SK-N-SH (cell line): Measurements from ENCODE around the gene VPS9D1. TPM values are rescaled to one million over a fixed set of nuclear protein-coding genes. Genes with fewer than 3 reads are reported as not detected.

Experiments used
- CTCF ChIA-PET: fragments of 300-600, 350-600 bp; formaldehyde crosslinking; extraction: SDS; loops from one replicate; lab custom pipeline; 2021; lab: Yijun Ruan, JAX
- POLR2A ChIA-PET: fragments of 350-600 bp; sonication (Branson Sonifier 250); formaldehyde crosslinking; extraction: SDS; loops from one replicate; lab custom pipeline; 2020; ENCODE audit warnings: antibody characterized with exemption, inconsistent platforms; lab: Yijun Ruan, JAX
- DNase-seq: peaks from one replicate; pipeline ENCODE4 v3.0.0; 2012
- H2AFZ ChIP-seq: fragments of 200-600 bp; sonication (generic); 2 replicates; pipeline ENCODE4 v1.8.1; 2016; ENCODE audit warnings: antibody characterized with exemption, mild to moderate bottlenecking, low read depth
- H3F3A ChIP-seq: fragments of 200-600 bp; sonication (generic); replicated peaks from 2 replicates; pipeline ENCODE3; 2016; ENCODE audit warnings: antibody characterized with exemption, mild to moderate bottlenecking; ENCODE audit not compliant: insufficient read depth
- H3K27ac ChIP-seq, 2 experiments: fragments of 200-500 bp in 1 of 2; fragments of 200-600 bp in 1 of 2; sonication (Bioruptor generic) in 1 of 2; sonication (generic), shearing (Covaris generic) in 1 of 2; 2 replicates each; pipeline versions ENCODE4 v1.5.1 to v1.6.1; 2014 to 2016; ENCODE audit warnings: low read depth in 2 of 2, inconsistent platforms in 1 of 2, low read length in 1 of 2, mild to moderate bottlenecking in 1 of 2, mixed read lengths in 1 of 2
- H3K27me3 ChIP-seq: fragments of 200-600 bp; sonication (generic), shearing (Covaris generic); 2 replicates; pipeline ENCODE4 v1.6.1; 2016; ENCODE audit warnings: mixed run types; ENCODE audit not compliant: insufficient read depth
- H3K36me3 ChIP-seq, 2 experiments: fragments of 200-500 bp in 1 of 2; fragments of 200-600 bp in 1 of 2; sonication (Bioruptor generic) in 1 of 2; sonication (generic) in 1 of 2; replicated peaks in 1 of 2; 2 replicates each; pipeline versions ENCODE3 to v1.5.1; 2014 to 2016; ENCODE audit warnings: low read length in 1 of 2, mild to moderate bottlenecking in 1 of 2; ENCODE audit not compliant: insufficient read depth in 2 of 2, control insufficient read depth in 1 of 2
- H3K4me1 ChIP-seq, 2 experiments: fragments of 200-500 bp in 1 of 2; fragments of 200-600 bp in 1 of 2; sonication (Bioruptor generic) in 1 of 2; sonication (generic), shearing (Covaris generic) in 1 of 2; 2 replicates each; pipeline versions ENCODE4 v1.5.1 to v1.6.1; 2014 to 2016; ENCODE audit warnings: low read depth in 1 of 2, low read length in 1 of 2, mixed run types in 1 of 2; ENCODE audit not compliant: insufficient read depth in 2 of 2, control insufficient read depth in 1 of 2
- H3K4me2 ChIP-seq: fragments of 200-600 bp; sonication (generic), shearing (Covaris generic); 2 replicates; pipeline ENCODE4 v1.6.1; 2017; ENCODE audit warnings: mixed run types
- H3K4me3 ChIP-seq, 2 experiments: fragments of 200-500 bp in 1 of 2; fragments of 200-600 bp in 1 of 2; sonication (Bioruptor generic) in 1 of 2; sonication (generic), shearing (Covaris generic) in 1 of 2; 2 replicates each; pipeline versions ENCODE4 v1.5.1 to v1.8.1; 2014 to 2016; ENCODE audit warnings: low read depth in 2 of 2, inconsistent platforms in 1 of 2, low read length in 1 of 2, mild to moderate bottlenecking in 1 of 2, mixed read lengths in 1 of 2, moderate library complexity in 1 of 2
- H3K79me2 ChIP-seq: fragments of 200-600 bp; sonication (generic); 2 replicates; pipeline ENCODE4 v1.8.1; 2017; ENCODE audit warnings: mild to moderate bottlenecking; ENCODE audit not compliant: insufficient read depth
- H3K9ac ChIP-seq: fragments of 200-600 bp; sonication (generic); 2 replicates; pipeline ENCODE4 v1.6.1; 2017; ENCODE audit warnings: mixed run types
- H3K9me2 ChIP-seq: fragments of 200-600 bp; sonication (generic); 2 replicates; pipeline ENCODE4 v1.6.1; 2017; ENCODE audit warnings: mixed run types
- H3K9me3 ChIP-seq: fragments of 200-600 bp; sonication (generic); 2 replicates; pipeline ENCODE4 v1.6.1; 2017; ENCODE audit warnings: mixed run types, mild to moderate bottlenecking, moderate library complexity
- H4K20me1 ChIP-seq: fragments of 200-600 bp; sonication (generic); 2 replicates; pipeline ENCODE4 v1.6.1; 2017; ENCODE audit warnings: mild to moderate bottlenecking, mixed run types; ENCODE audit not compliant: insufficient read depth
- EZH2phosphoT487 ChIP-seq: fragments of 200-600 bp; sonication (generic); IDR thresholded peaks from 2 replicates; pipeline ENCODE4 v1.6.1; 2017; ENCODE audit warnings: low read depth, mixed run types, mild to moderate bottlenecking, antibody characterized with exemption, moderate library complexity, borderline replicate concordance
- FOXJ3 ChIP-seq: sonication (generic); formaldehyde crosslinking; IDR thresholded peaks from 2 replicates; pipeline ENCODE4 v1.5.1; 2020; ENCODE audit warnings: mild to moderate bottlenecking, missing genetic modification reagents
- GABPA ChIP-seq: IDR thresholded peaks from 2 replicates; pipeline ENCODE4 v1.4.0; 2012; ENCODE audit warnings: low read depth, mild to moderate bottlenecking
- GATA2 ChIP-seq: sonication (generic); formaldehyde crosslinking; IDR thresholded peaks from 2 replicates; pipeline ENCODE4 v1.5.0; 2020; ENCODE audit warnings: mild to moderate bottlenecking, missing genetic modification reagents
- MAX ChIP-seq: IDR thresholded peaks from 2 replicates; pipeline ENCODE4 v1.4.0; 2012; ENCODE audit warnings: low read depth
- MXI1 ChIP-seq: IDR thresholded peaks from 2 replicates; pipeline ENCODE4 v1.6.1; 2012; ENCODE audit warnings: mild to moderate bottlenecking, low read depth, low read length, improper control_type of control experiment
- NFIC ChIP-seq: IDR thresholded peaks from 2 replicates; pipeline ENCODE4 v1.4.0; 2012; ENCODE audit warnings: borderline replicate concordance
- POLR2AphosphoS5 ChIP-seq: IDR thresholded peaks from 2 replicates; pipeline ENCODE4 v1.6.1; 2012; ENCODE audit warnings: low read depth, low read length
- RCOR1 ChIP-seq: fragments of 150-350 bp; IDR thresholded peaks from 2 replicates; pipeline ENCODE4 v1.6.1; 2017; ENCODE audit warnings: antibody characterized with exemption, low read length
- SIN3A ChIP-seq: IDR thresholded peaks from 2 replicates; pipeline ENCODE4 v1.6.1; 2012; ENCODE audit warnings: low read depth, mild to moderate bottlenecking, low read length, moderate library complexity, borderline replicate concordance
- SMC3 ChIP-seq: IDR thresholded peaks from 2 replicates; pipeline ENCODE4 v1.6.1; 2012; ENCODE audit warnings: low read depth, low read length, improper control_type of control experiment
- TAF1 ChIP-seq: IDR thresholded peaks from 2 replicates; pipeline ENCODE4 v1.6.1; 2012; ENCODE audit warnings: low read depth, mild to moderate bottlenecking, low read length, moderate library complexity, borderline replicate concordance
- TCF12 ChIP-seq: IDR thresholded peaks from 2 replicates; pipeline ENCODE4 v1.4.0; 2012
- TEAD4 ChIP-seq: IDR thresholded peaks from 2 replicates; pipeline ENCODE4 v1.4.0; 2012; ENCODE audit warnings: mild to moderate bottlenecking, borderline replicate concordance; ENCODE audit not compliant: insufficient read depth
- YY1 ChIP-seq: IDR thresholded peaks from 2 replicates; pipeline ENCODE4 v1.4.0; 2012; ENCODE audit warnings: low read depth, mild to moderate bottlenecking
- ZBTB33 ChIP-seq: IDR thresholded peaks from 2 replicates; pipeline ENCODE4 v1.4.0; 2012; ENCODE audit warnings: low read depth, borderline replicate concordance
- WGBS: methylation state at CpG from one replicate; pipeline ENCODE4 v1.1.6; 2017; ENCODE audit warnings: low lambda C conversion rate; 5-methylcytosine and 5-hydroxymethylcytosine counted together
- polyA plus RNA-seq, 3 experiments: library from polyadenylated mRNA; depleted of rRNA; stranded (reverse); fragments of >200 nt; gene quantifications; 2 replicates each; pipeline ENCODE4 v1.2.3, GENCODE V29; 2012
- TF ChIP-seq, protein P1 (sequence below): fragments of 150-350 bp; IDR thresholded peaks from 2 replicates; pipeline ENCODE4 v1.6.1; 2017; ENCODE audit warnings: antibody characterized with exemption, low read length, low read depth, borderline replicate concordance
- TF ChIP-seq, protein P2 (sequence below): IDR thresholded peaks from 2 replicates; pipeline ENCODE4; 2012
- TF ChIP-seq, protein P3 (sequence below): fragments of 200-600 bp; sonication (generic); IDR thresholded peaks from 2 replicates; pipeline ENCODE4 v1.6.1; 2017; ENCODE audit warnings: antibody characterized with exemption, mild to moderate bottlenecking, moderate library complexity

Gene VPS9D1
- polyA plus RNA-seq, 1 of the 3 experiments (the other 2 are of a cell fraction) = 10.1 TPM

DNA sequence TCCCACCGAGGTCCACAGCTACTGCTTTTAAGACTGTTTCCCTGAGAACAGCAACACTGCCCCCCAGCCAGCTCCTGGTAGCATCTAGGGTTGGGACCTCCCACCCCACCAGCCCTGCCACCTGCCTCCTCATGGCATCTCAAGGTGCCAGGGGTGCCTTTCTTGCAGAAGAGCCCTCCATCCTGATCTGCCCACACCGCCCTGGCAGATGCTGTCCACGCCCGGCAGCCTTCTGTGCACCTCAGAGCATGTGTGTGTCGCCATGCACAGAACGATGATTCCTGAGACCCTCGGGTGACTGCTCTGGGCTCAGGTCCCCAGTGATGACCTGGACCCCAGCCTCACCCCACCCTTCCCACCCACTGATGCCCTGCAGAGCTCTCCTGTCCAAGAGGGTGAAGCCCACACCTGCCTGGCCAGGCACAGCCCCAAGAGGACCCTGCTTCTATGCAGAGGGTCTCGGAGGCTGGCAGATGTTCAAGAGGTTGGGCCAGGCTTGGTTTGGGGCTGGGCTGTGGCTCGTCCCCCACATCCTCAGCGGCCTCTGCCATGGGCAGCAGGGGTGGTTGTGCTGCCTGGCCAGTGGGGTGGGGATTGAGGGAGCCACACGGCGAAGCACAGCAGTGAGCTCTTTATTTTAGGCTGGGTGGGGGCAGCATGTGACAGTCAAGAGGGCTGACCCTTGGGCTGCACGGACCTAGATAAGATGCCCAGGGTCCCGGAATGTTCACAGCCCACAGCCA lies 14.0 kb downstream of the VPS9D1 start (continued):
- TF ChIP-seq TCF12 (no peak), ZBTB33 (no peak), GABPA (no peak)
- TF ChIP-seq, all 33 proteins: peak for 0

DNA sequence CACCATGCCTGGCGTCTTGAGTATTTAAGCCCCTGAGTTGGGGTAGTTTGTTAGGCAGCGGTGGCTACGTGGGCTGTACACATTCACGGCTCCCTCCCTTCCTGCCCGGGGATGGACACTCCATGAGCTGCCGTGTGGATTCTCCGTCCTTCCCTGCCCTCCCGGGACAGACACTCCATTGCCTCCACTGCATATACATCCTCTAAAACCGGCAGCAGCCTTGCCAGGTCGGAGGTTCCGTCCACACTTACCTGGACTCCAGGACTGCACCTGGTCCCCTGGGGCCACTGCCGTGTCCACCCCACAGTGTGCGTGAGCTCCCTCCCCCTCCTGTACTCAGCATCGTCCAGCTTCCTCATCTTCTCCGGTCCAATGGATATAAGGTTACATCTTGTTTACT lies 15.7 kb downstream of the VPS9D1 start:
- H2AFZ ChIP-seq = no peak overlapping the region
- H3K4me3 ChIP-seq = no peak overlapping the region
- TF ChIP-seq GATA2 (no peak), RCOR1 (no peak), YY1 (no peak), TAF1 (no peak)
- POLR2A ChIA-PET = interaction anchor here (1.5 kb wide), 1 partner anchor 217 kb away, joined by 7 read pairs; no protein-coding TSS in a partner anchor
- peaks cover 6 to 12% of the 10 kb centered on the region in 2 experiments; a peak in 2 of 4 replicates for H3K4me1 ChIP-seq
- no peak overlapping the region for H3K4me2 ChIP-seq
- H3K9me3 ChIP-seq = no peaks in the 10 kb centered on the region
- no peak for DNase-seq
- 54% methylated on average over 12 of the region's 15 CpGs for WGBS
- CTCF ChIA-PET = interaction anchor here (1.0 to 2.3 kb wide), 6 partner anchors 19 to 218 kb away, joined by 3 to 22 read pairs (median 10); partner anchors contain the start of gene TUBB3
- no peak overlapping the region for H3K9ac ChIP-seq
- peaks cover 13% of the 10 kb centered on the region for H3F3A ChIP-seq
- H3K36me3 ChIP-seq = no peaks in the 10 kb centered on the region
- no peak overlapping the region for H3K27ac ChIP-seq
- H3K27me3 ChIP-seq = no peaks in the 10 kb centered on the region
- H3K79me2 ChIP-seq = no peaks in the 10 kb centered on the region
- no peaks in the 10 kb centered on the region for H3K9me2 ChIP-seq
- H4K20me1 ChIP-seq = peaks cover 4% of the 10 kb centered on the region; the same call in 1 of the 2 replicates

- Histone ChIP-seq H3K4me2 (no peak overlapping the region), H3K27me3 (no peaks in the 10 kb centered on the region), H3K9ac (no peak overlapping the region), H4K20me1 (peaks cover 8% of the 10 kb centered on the region), H3K79me2 (no peaks in the 10 kb centered on the region), H3K4me1 (peaks cover 9 to 16% of the 10 kb centered on the region in 2 experiments; a peak in 2 of 4 replicates), H3K4me3 (no peak overlapping the region), H3K9me2 (no peaks in the 10 kb centered on the region), H3K9me3 (no peaks in the 10 kb centered on the region), H3K27ac (no peak overlapping the region), H2AFZ (no peak overlapping the region), H3F3A (peaks cover 20% of the 10 kb centered on the region), H3K36me3 (peaks cover 0 to under 1% of the 10 kb centered on the region in 2 experiments)
- 87% methylated on average over 13 of the region's 13 CpGs for WGBS
- CTCF ChIA-PET = interaction anchor here (1.4 kb wide), 1 partner anchor 18 kb away, joined by 3 read pairs; the partner anchor contains the start of gene CDK10
- POLR2A ChIA-PET = no interaction called here
- DNase-seq = no peak
- TF ChIP-seq RCOR1 = no peak
- TF ChIP-seq, protein P1, sequence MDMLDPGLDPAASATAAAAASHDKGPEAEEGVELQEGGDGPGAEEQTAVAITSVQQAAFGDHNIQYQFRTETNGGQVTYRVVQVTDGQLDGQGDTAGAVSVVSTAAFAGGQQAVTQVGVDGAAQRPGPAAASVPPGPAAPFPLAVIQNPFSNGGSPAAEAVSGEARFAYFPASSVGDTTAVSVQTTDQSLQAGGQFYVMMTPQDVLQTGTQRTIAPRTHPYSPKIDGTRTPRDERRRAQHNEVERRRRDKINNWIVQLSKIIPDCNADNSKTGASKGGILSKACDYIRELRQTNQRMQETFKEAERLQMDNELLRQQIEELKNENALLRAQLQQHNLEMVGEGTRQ = no peak
- TF ChIP-seq, protein P2, sequence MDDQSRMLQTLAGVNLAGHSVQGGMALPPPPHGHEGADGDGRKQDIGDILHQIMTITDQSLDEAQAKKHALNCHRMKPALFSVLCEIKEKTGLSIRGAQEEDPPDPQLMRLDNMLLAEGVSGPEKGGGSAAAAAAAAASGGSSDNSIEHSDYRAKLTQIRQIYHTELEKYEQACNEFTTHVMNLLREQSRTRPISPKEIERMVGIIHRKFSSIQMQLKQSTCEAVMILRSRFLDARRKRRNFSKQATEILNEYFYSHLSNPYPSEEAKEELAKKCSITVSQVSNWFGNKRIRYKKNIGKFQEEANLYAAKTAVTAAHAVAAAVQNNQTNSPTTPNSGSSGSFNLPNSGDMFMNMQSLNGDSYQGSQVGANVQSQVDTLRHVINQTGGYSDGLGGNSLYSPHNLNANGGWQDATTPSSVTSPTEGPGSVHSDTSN = no peak
- no peak for TF ChIP-seq POLR2AphosphoS5
- no peak for TF ChIP-seq GABPA
- no peak for TF ChIP-seq MAX
- no peak for TF ChIP-seq SIN3A
- TF ChIP-seq SMC3 = no peak
- no peak for TF ChIP-seq NFIC
- TF ChIP-seq FOXJ3 = no peak
- TF ChIP-seq EZH2phosphoT487 = no peak
- TF ChIP-seq TEAD4 = no peak
- TF ChIP-seq MXI1 = no peak
- no peak for TF ChIP-seq TCF12
- TF ChIP-seq GATA2 = no peak
- TF ChIP-seq TAF1 = no peak
- TF ChIP-seq, protein P3, sequence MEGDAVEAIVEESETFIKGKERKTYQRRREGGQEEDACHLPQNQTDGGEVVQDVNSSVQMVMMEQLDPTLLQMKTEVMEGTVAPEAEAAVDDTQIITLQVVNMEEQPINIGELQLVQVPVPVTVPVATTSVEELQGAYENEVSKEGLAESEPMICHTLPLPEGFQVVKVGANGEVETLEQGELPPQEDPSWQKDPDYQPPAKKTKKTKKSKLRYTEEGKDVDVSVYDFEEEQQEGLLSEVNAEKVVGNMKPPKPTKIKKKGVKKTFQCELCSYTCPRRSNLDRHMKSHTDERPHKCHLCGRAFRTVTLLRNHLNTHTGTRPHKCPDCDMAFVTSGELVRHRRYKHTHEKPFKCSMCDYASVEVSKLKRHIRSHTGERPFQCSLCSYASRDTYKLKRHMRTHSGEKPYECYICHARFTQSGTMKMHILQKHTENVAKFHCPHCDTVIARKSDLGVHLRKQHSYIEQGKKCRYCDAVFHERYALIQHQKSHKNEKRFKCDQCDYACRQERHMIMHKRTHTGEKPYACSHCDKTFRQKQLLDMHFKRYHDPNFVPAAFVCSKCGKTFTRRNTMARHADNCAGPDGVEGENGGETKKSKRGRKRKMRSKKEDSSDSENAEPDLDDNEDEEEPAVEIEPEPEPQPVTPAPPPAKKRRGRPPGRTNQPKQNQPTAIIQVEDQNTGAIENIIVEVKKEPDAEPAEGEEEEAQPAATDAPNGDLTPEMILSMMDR = no peak
- TF ChIP-seq YY1 = no peak
Observed at GRCh38 chr16:89704281-89704680, 16.4 kb downstream of the VPS9D1 start.
